Adrenal gland (tissue), 12 donors: ENCODE measurements around the gene DYDC1. TPM values are rescaled to one million over a fixed set of nuclear protein-coding genes. Genes with fewer than 3 reads are reported as not detected.

Experiments
- DNase-seq, 7 donors: peaks; one replicate each; pipeline ENCODE4 v3.0.0-alpha.2; 2019 to 2020
- H3K27ac ChIP-seq, 5 donors: fragments of 200-600 bp; sonication (generic) in 4 of 5; 1 replicate in 3 of 5; 2 replicates in 2 of 5; pipeline versions ENCODE4 v1.5.1 to v1.8.0; 2016 to 2020; ENCODE audit warnings: mild to moderate bottlenecking in 1 of 5
- H3K27me3 ChIP-seq: fragments of 200-600 bp; 2 replicates; pipeline ENCODE4 v1.8.0; 2021
- H3K36me3 ChIP-seq, 2 donors: fragments of 200-600 bp; replicated peaks in 1 of 2; 1 replicate in 1 of 2; 2 replicates in 1 of 2; pipeline versions ENCODE4 v1.5.1 to v1.8.0; 2018 to 2022
- H3K4me1 ChIP-seq, 2 donors: fragments of 200-600 bp; replicated peaks in 1 of 2; 1 replicate in 1 of 2; 2 replicates in 1 of 2; pipeline versions ENCODE4 v1.5.1 to v1.8.0; 2018 to 2021
- H3K4me3 ChIP-seq, 4 donors: fragments of 200-600 bp; sonication (generic) in 3 of 4; one replicate each; pipeline ENCODE4 v1.5.1; 2016 to 2018
- H3K9me3 ChIP-seq, 3 donors: fragments of 200-600 bp; sonication (generic) in 1 of 3; replicated peaks in 1 of 3; 1 replicate in 2 of 3; 2 replicates in 1 of 3; pipeline versions ENCODE4 v1.5.1 to v1.8.0; 2016 to 2021
- CTCF ChIP-seq, 6 experiments: fragments of 450-650 bp in 4 of 6; fragments of 200-600 bp in 2 of 6; sonication (generic) in 1 of 6; IDR thresholded peaks; 1 replicate in 5 of 6; 2 replicates in 1 of 6; pipeline versions ENCODE4 v1.5.1 to v1.8.0; 2016 to 2021; ENCODE audit warnings: antibody characterized with exemption in 6 of 6, mild to moderate bottlenecking in 2 of 6, moderate library complexity in 1 of 6
- POLR2A ChIP-seq, 2 donors: fragments of 450-650 bp; IDR thresholded peaks; one replicate each; pipeline ENCODE4 v1.6.1; 2017; ENCODE audit warnings: antibody characterized with exemption in 2 of 2, mild to moderate bottlenecking in 2 of 2, moderate library complexity in 1 of 2
- WGBS, 4 donors: extraction: QIAGEN DNeasy Blood & Tissue Kit in 2 of 4; methylation state at CpG; one replicate each; pipeline versions ENCODE4 v1.1.5 to v1.1.7; 2013 to 2017; 5-methylcytosine and 5-hydroxymethylcytosine counted together
- intact Hi-C, 2 donors: fragments of 100-400 bp; cut with DNase I; formaldehyde crosslinking; loops; one replicate each; pipeline versions ENCODE4 v1.14.1 to v1.15.0; 2022 to 2023
- polyA plus RNA-seq, 3 donors: library from polyadenylated mRNA; stranded (reverse); fragments of 200-250 nt in 2 of 3; fragments of 350-450 nt in 1 of 3; fragmentation: Illumina TruSeq in 1 of 3; extraction: RNeasy Lipid Tissue Mini Kit (QIAGEN cat#74804) in 1 of 3; gene quantifications; one replicate each; pipeline ENCODE4 v1.2.3, GENCODE V29; 2013 to 2014
- total RNA-seq, 9 donors: library from RNA; depleted of rRNA in 4 of 9; stranded (reverse); fragments of >200 nt in 4 of 9; fragments of 120-200 nt in 1 of 9; fragmentation: NEBNext Ultra II Directional in 1 of 9; extraction: Animal tissue kit (Norgen Biotek cat#: 25700) in 1 of 9; gene quantifications; one replicate each; pipeline versions ENCODE4 v1.1.0 to v1.2.4, GENCODE V29; 2013 to 2023
- donor health status: healthy with polysubstance abuse.
- donor health status: Bipolar disorder and iron deficiency.
- donor health status: DM: yes; HTN: yes; CAD: no.
- donor health status: DM: no; HTN: no; CAD: no.
- donor health status: DM: no; HTN: no; CAD: no.
- donor health status: DM: yes; HTN: yes; CAD: no.

DYDC1 gene
- total and polyA plus RNA-seq, 12 donors = not detected

GRCh38 chr10:80322158-80322557 is 34.4 kb downstream of the DYDC1 start:
- Histone ChIP-seq H3K27ac (no peak overlapping the region), H3K36me3 (no peaks in the 10 kb centered on the region), H3K27me3 (no peaks in the 10 kb centered on the region), H3K4me3 (no peak overlapping the region), H3K4me1 (no peaks in the 10 kb centered on the region), H3K9me3 (no peaks in the 10 kb centered on the region)
- intact Hi-C loops = no loop called here
- no peak for TF ChIP-seq CTCF (IDR thresholded peaks at IDR 0.05)
- TF ChIP-seq POLR2A (IDR thresholded peaks at IDR 0.05) = no peak
- DNase-seq = no peak
- WGBS, 4 donors = 81 to 88% (median 87%) methylated on average over 2 of the region's 2 CpGs

- Histone ChIP-seq H3K4me1 (no peaks in the 10 kb centered on the region), H3K27me3 (no peaks in the 10 kb centered on the region), H3K9me3 (no peaks in the 10 kb centered on the region), H3K36me3 (no peaks in the 10 kb centered on the region), H3K4me3 (no peak overlapping the region), H3K27ac (no peak overlapping the region)
- WGBS, 4 donors = 84 to 93% (median 86%) methylated on average over 5 of the region's 5 CpGs
- TF ChIP-seq CTCF (IDR thresholded peaks at IDR 0.05) (no peak), POLR2A (IDR thresholded peaks at IDR 0.05) (no peak)
- no peak for DNase-seq
- intact Hi-C loops = no loop called here
Measured at GRCh38 chr10:80321183-80321582, 35.4 kb downstream of the DYDC1 start.

DNA sequence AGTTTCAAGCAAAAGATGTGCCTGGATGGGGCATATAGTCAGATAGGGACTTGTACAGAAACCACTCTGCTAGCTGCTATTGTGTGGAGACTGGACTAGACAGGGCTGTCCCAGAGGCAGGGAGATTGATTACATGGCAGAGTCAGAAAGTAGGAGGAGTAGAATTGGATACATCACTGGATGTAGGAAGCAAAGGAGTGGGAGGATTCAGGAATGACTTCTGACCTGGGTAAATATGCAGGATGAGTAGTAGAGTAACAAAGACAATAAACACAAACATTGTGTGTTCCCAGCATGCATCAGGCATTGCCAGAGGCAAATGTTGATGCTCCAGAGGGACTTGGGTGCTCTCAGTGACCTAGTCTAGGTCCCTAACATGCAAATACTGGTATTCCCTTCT is 36.2 kb downstream of the DYDC1 start:
- no peaks in the 10 kb centered on the region for H3K27me3 ChIP-seq
- TF ChIP-seq CTCF (IDR thresholded peaks at IDR 0.05) (no peak), POLR2A (IDR thresholded peaks at IDR 0.05) (no peak)
- no peak overlapping the region for H3K4me3 ChIP-seq
- H3K4me1 ChIP-seq = no peaks in the 10 kb centered on the region
- H3K9me3 ChIP-seq = no peaks in the 10 kb centered on the region
- intact Hi-C loops = no loop called here
- DNase-seq = no peak
- H3K36me3 ChIP-seq = no peaks in the 10 kb centered on the region
- no peak overlapping the region for H3K27ac ChIP-seq

DNA sequence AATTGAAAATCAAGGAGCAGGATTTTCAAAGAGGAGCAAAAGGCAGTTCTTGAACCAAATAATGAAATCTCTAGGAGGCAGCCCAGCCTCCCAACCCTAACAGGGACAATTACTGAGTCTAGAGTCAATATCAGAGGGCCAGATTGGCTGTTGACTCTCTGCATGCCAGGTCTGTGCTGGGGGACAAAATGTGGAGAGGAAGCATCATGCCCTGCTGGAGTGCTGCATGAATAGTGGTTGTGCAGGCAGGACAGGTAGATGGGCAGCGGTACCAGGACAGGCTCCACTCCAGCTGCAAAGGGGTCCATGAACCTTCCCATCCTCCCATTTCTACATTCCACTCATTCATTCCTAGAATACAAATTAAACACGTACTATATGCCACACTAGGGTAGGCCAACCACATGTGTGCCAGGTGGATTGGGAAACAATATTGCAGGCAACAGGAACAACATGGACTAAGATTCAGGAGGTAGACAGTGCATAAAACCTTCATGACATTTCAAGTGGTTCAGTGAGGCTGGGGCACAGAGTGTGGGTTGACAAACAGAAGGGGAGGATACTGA is 36.7 kb downstream of the DYDC1 start:
- Histone ChIP-seq H3K36me3 (no peaks in the 10 kb centered on the region), H3K4me1 (no peaks in the 10 kb centered on the region), H3K4me3 (no peak overlapping the region), H3K27me3 (no peaks in the 10 kb centered on the region), H3K9me3 (no peaks in the 10 kb centered on the region), H3K27ac (no peak overlapping the region)
- no peak for DNase-seq
- WGBS, 4 donors = 76 to 98% (median 85%) methylated on average over 2 of the region's 2 CpGs
- TF ChIP-seq CTCF (IDR thresholded peaks at IDR 0.05) = no peak
- no peak for TF ChIP-seq POLR2A (IDR thresholded peaks at IDR 0.05)
- intact Hi-C loops = no loop called here
